HG03175 (cell line): ENCODE measurements around the gene OPCML.

ENCODE experiments used
- ATAC-seq: cut with Tn5 transposase; IDR thresholded peaks from one replicate; pipeline ENCODE4 v1.9.1; 2021; ENCODE audit warnings: mild to moderate bottlenecking, moderate library complexity; ENCODE audit not compliant: unreplicated experiment

The OPCML gene

DNA sequence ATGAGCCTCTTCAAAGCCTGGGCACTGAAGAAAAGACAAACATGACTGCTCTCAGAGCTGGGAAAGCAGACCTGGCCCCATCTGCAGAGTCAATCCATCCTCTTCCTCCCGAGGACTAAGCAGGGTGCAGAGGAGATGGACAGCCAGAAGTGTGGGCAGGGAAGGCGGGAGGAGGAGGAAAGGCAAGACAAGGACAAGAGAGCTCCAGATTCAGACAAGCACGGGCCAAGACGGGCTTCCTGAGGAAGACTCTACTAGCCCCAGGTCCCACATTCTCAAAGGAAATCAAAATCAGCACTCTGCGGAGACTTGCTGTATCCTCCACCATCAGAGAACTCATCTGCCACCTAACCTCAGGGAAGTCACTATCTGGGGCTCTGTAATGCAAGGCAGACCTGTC lies 28.5 kb downstream of the OPCML start:
- ATAC-seq: no peak

DNA sequence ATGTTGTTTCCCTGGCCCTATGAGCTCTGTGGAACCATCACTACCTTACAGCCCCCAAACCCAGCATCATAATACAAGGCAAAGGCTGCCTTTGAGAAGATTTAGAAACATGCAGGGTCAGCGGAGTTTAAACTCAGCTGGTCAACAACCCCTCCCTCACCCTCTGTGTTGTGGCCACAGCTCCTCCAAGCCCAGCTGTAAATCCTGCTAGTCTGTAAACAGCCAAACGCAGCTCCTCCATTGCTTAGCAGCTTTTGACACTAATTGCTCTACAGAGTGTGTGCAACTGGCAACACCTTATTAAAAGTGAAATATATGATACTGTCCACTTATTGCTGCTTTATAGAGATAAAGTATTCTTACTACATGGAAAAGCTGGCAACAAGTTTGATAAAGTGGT lies 29.1 kb downstream of the OPCML start:
- no peak for ATAC-seq

DNA sequence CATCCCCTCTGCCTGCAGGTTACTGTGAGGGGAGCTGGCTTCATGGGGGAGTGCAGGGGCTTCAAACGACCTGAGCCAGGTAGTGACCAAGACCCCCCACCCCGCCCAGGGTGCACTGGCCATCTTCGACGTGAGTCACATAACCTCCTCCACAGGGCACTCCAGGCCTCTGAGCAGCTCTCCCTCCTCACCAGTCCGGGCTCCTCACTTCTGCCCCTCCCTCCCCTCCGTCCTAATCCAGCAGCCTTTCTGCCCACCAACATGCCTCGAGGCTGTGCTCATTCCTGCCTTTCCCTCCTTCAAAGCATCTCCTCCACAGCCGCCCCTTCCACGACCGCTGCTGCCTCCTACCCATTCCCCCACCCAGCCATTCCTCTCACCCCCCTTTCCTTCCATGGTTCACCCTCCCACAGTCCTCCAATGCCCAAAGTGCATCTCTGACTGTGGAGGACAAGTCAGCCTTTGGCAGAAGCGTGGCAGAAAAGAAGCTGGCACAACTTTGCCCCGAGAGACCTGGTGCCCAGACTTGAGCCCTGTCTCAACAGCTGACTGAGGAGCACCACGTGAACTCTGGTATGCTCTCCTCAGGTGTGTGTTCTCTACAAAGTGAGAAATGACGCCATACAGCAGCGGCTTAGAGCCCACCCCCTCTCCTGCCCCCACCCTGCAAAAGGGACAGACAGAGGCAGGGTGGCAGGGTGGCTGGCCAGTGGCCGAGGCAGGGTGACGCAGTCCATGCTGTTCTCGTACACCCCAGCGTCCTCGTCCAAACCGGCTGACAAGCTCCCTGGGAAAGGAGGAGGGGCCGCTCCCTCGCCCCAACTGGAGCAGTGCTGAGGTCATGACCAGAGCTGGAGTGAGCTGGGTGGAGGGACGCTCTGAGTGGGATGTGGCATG lies 30.4 kb downstream of the OPCML start:
- ATAC-seq: no peak

DNA sequence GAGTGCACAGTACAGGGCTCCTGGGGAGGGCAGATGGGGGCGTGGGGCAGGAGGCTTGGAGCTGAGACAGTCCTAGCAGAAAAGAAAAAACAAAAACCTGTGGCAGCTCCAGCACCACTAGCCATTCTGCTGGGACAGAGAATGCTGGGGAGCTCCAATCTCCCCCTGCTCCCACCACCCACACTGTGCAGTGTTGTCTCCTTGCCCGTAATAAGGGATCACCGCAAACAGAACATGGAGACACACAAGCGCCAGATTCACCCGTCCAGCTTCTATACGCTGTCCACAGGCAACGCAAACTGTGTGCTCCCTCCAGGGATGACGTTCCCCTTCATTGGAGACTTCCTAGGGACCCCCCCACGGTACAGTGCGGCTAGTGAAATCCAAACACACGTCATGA lies 31.4 kb downstream of the OPCML start:
- ATAC-seq: no peak

DNA sequence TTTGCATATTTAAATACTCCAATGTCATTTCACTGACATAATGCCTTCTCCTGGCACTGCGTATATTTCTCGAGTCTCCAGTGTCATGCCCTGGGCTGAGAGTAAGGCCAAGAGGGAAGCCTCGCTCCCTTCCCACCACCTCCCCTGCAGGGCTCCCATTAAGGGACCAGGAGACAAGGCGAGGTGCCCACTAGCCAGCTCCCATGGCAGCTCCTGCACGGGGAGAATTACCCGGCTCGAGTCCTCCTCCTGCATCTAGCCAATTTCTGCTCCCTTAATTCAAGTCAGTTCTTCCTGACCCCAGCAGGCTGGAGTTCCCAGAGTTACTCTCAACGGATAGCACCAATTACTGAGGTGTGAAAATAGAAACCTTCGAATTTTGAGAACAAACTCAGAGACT lies 31.9 kb downstream of the OPCML start:
- no peak for ATAC-seq

DNA sequence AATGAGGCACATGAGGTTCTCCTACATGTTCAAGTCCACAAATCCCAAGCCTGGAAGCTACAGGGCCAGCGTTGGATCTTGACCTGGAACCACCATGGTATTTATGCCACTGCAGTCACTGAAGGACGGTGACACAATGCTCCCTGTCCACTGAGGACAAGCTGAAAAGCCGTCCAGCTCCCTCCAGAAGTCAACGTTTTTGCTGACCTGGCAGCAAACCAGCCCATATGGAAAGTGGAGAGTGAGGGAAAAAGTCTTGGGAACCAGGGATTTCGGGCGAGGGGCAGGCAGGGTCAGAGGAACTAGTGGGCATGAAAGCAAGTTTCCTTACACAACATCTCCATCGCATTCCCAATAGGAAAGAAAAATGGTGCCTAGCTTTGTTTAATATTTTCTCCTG lies 33.3 kb downstream of the OPCML start:
- ATAC-seq: no peak

DNA sequence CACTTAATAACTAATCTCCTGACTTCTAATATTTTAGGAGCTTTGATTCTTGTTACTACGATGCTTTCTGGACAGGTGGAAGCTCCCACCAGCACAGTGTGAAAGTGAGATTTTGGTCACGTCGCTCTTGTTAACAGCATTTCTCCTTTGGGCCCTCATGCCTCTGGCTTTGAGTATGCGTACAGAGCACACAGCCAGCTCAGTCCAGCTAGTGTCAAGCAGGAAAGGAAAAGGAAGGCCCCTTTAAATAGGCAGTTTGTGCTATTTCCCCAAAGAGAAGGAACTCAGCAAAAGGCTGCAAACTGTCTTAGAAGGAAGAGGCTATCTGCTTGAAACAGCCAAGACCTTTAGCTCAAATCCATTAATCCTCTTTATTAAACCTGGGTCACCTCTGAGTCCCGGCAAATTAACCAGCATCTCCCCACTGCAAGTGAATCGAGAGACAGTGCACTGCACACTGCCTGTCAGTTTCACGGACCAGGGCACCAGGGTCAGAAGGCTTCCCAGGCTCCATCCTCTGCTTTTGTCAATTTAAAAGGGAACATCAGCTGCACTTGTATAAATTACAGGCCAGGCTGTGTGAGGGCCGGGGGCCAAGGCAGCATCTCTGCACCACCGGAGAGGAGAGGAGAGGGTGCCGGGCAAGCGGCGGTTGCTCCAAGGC lies 34.7 kb downstream of the OPCML start:
- no peak for ATAC-seq

DNA sequence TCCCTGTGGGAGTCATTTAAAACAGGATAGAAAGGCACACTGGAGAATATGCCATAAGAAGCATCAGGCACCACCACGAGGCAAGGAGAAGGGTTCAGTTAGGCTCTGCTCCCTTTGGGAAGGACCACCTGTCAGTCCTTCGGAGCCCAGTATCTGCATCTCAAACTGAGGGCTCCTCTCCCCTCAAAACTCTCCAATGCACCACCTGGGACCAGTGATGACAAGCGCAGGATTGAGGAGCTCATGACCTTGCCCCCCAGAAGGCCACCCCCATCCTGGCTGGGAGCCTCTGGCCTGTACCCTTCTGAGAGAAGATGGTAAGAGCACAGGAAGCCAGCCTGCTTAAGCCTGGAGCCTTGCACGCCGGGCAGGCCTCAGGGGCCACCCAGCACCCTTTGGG lies 39.4 kb downstream of the OPCML start:
- ATAC-seq: no peak

DNA sequence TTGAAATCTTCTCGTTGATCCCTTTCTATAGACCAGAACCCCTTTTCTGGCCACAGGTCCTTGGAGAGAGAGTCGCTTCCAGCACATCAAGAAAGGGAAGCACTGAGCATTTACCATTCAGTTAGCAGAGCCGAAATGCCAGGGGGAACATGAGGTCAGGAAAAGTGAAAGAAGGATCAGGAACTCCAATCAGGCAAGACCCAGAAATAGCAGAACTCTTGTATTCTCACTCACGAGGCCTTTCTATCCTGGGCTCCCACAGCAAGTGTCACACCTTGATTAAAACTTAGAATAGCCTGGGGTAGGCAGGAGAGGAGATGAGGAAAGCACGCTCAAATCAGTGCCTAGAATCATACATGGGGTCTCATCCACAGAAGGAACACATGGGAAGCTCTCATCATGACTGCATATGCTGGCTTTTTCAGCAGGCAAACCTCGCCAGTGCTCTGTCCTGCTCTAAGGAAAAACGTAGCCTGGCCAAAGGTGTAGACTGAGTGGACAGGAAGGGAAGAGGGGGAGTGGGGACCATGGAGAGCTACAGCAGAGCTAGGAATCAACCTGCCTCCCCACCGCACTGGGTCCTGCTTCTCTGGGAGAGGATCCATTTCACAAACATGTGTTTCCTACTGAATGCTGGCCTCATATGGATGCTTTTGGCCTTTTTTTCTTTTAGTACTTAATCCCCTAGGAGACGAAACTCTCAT lies 40.5 kb downstream of the OPCML start:
- no peak for ATAC-seq

DNA sequence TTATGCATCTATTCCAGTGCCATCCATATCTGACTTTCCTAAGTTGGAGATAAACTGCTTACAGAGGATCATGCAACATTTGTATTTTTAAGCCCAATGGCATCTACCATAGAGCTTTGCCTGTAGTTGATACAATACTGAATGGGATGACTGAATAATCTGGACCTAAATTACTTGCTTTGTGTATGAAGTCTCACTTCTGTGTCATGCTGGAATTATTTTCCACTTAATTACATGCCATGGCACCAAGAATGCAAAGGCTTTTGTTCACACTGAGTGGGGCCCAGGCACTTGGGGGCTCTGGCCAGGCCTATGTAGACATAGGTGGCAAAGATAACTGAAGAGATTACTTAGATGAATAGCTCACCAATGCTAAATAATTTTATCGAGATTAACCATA lies 51.6 kb downstream of the OPCML start:
- no peak for ATAC-seq

DNA sequence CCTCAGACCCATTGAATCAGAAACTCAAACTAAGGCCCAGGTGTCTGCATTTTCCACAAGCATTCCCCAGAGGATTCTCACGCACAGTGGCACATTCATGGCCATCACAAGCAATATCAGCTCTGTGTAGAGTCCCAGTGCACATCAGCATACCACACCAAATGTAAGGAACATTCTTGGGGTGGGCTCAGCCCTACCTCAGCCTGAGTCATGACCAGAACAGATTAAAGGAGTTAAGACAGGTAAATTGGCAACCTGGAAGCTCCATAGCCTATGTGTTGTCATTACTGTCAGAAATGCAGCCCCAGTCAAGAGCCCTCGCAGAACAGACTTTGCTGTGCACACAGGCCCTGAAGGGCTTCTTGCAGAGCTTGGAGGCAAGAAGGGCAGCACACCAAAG lies 53.1 kb downstream of the OPCML start:
- ATAC-seq: no peak

DNA sequence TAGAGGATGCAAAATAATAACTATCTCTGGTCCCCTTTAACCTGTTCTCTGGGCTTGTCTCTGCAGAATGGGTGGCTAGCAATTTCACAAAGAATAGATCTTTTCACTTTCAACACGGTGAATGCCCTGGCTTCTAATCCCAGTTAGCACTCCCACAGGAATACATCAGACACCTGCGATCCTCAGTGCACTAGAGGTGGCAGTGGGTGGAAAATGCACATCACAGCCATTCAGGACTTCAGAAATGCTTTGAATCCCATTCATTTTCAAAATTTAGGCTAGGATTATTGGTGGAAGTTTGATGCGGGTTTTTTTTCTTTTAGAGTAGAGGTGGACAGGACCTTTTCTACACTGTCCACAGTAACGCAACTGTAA lies 55.1 kb downstream of the OPCML start:
- no peak for ATAC-seq

DNA sequence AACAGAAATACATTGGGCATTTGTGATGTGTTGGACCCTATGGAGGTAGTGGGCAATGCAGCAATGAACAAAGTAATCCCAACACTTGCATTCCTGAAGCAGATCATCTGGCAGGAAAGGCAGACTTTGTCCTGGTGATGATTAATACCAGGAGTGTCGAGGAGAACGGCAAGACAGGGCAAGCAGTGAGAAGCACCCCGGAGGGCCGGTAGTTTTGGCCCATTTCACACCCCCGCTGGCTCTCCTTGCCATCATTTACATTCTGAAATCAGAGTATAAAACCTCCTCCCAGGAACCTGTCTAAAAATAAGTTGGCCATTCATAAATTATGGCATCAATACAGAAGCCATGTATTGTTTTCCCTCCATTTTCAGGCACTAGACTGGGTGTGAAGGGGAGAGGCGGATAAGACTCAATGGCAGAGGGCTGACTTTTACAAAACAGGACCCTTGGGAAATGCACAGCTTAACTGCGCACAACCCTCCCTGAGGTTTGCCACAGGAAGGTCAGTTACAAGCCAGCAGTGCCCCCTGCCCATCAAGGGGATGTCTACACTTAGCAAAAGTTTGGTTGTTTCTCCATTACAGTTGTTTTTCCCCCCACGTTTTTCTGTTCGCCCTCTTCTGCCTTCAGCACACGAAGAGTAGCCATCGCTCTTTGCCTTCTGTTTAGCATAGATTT lies 55.6 kb downstream of the OPCML start:
- no peak for ATAC-seq

DNA sequence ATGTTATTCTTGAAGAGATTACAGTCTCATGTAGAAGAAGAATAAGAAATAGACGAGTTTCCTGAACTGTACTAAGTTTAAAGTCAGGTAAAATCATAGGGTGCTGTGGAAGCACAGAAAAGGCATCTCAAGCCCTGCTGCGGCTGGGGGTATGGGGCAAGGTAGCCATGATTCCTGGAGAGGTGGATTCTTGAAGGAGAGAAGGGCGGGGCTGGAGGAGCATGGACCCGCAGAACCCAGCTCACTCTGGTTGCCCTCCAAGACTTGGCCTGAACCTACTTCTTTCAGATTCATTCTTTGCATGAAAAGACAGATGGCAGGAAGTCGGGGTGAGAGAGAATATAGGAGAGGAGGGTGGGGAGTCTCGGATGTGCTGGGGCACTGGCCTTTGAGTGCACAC lies 57.8 kb downstream of the OPCML start:
- ATAC-seq: no peak

DNA sequence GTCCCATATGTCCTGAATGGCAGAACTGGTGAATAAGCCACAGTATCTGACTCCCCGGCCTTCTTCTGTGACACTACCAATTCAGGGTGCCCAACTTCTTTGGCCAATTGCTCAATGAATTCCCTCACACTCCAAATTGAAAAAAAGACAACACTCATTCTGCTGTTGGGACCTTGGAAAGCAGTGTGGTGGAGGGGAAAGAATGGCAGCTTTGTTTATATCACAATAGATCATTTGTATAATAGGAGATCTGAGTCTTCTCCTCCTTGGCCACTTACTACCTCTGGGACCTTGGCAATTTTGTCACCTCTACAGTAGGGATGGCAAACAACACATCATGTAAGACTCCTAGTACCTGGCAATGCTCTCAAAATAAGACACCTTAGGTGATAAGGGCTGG lies 64.6 kb downstream of the OPCML start:
- ATAC-seq: no peak

DNA sequence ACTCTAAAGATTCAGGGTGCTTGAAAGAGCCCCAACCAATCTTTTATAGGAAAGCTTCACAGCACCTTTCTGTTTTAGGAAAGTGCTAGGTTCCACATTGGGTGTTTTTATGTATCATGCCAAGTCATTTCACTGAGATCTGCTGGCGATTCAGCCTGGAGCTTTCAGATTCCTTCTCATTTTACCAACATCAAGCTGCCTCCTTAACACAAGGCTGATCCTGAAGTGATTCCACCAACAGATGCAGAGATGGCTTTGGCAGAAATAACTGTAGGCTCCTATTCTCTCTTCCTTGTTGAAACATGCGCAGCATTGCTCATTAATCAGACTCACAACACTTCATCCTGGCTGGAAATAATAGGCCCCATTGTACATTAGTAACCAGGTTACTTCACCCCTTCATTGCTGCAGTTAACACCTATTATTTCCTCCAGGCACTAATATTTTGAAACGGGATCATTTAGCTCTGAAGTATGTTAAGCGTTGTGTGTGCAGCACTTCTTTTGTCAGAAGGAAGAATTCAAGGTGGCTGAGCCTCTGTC lies 89.0 kb downstream of the OPCML start:
- no peak for ATAC-seq

DNA sequence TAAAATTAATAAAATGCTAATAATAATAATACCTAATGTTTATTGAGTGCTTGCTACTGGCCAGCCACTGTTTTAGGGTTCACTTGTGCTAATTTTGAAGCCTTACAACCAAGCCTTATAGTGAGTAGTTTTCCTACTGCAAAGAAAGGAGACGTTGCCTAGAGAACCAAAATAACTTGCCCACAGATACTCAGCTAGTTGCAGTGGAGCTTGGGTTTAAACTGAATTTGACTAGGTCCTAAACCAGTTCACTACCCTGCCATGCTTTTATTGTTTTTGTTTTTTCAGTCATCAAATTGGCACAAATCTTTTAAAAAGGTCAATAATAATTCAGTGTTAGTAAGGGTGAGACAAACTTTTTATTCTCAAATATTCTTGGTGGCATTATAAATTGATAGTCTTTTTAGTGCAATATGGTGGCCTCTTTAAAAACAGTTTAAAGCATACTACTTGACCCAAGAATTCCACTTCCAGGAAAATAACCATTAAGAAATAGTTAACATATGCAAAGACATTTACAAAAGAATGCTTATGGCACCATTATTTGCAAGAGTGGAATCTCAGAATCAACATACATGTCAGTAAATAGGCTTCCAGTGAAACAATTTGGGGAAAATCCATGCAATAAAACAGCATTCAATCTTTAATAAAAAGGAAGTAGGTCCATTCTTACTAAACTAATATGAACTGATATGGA lies 90.2 kb downstream of the OPCML start:
- no peak for ATAC-seq

DNA sequence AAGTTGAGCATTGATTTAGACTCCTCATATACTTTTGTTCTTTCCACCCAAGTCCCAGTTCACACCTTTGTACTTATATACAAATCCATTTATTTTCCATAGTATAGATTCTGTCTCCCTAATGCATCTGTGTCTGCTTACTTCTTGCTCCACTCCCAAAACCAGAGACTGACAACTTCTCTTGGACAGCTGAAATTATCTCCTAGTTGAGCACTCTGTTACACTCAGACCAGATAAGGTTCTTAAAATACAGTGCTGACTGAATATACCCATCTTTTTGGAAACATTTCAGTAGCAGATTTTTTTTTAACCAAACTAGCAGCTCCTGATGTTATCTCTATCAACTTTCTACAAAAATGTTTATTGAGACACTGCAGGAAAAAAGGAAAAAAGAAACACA lies 106.3 kb downstream of the OPCML start:
- ATAC-seq: no peak

DNA sequence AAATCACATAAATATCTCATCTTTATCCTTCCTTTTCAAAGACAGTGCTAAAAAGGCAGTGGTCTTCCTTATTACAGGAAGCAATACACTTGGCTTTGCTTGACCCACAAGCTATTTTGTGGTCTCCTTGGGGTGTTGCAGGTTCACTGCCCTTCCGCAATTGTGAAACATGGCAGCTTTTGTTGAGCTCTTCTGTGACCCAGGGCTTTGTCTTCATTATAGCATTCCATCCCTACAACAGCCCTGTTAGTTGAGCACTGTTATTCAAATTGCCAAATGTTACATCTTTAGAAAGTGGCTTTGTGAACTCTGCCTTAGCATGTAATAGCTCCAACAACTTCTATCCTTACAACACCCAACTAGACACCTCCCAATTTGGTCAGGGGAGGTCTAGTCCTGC lies 107.1 kb downstream of the OPCML start:
- ATAC-seq: no peak

DNA sequence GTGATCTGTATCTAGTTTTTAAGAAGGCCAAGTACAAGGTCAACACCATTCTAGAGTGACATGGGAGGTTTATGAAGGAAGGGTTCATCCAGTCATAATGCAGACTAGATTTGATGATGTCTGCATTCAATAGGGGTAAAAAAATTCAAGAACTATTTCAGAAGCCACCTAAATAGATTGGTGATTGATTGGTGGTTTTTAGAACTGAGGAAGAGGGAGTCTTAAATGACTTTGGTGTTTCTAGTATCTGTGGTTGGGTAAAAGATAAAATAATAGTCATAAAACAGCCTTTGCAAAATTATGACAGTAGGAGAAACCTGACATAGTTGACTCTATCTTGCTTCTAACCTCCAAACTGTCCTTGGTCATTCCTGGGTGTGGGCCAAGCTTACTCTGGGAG lies 114.1 kb downstream of the OPCML start:
- ATAC-seq: no peak

DNA sequence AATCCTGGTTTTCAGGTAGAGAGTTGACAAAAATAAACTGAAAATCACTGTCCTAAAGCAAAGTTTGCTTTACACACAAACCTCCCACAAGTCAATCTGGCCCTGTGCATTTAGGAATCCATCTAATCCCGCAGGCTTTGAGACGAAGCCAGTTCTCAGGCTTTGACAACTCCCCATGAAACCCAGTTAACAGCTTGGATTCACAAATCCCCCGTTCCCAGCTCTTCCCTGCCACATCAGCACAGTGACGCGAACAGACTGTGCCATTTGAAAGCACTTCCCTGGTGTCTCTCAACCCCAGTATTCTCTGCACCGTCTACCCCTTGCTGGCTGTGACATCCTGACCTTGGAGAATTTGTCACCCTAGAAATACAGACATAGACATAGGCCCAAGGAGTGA lies 117.8 kb downstream of the OPCML start:
- ATAC-seq: no peak
